A549 treated with Hydrocortisone at 1 μM for 4 hours (cell line): Measurements from ENCODE around the gene KANSL2. TPM values are rescaled to one million over a fixed set of nuclear protein-coding genes. Genes with fewer than 3 reads are reported as not detected.

ENCODE experiments used
- total RNA-seq: library from RNA; stranded (reverse); fragments of 200-300 nt; extraction: Qiagen RNA extraction; gene quantifications from 5 replicates; pipeline ENCODE4 v1.2.3, GENCODE V29; 2022

Gene KANSL2, protein sequence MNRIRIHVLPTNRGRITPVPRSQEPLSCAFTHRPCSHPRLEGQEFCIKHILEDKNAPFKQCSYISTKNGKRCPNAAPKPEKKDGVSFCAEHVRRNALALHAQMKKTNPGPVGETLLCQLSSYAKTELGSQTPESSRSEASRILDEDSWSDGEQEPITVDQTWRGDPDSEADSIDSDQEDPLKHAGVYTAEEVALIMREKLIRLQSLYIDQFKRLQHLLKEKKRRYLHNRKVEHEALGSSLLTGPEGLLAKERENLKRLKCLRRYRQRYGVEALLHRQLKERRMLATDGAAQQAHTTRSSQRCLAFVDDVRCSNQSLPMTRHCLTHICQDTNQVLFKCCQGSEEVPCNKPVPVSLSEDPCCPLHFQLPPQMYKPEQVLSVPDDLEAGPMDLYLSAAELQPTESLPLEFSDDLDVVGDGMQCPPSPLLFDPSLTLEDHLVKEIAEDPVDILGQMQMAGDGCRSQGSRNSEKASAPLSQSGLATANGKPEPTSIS
- total RNA-seq: 37.8 to 53.0 TPM (median 38.5 TPM) in 5 replicates

DNA sequence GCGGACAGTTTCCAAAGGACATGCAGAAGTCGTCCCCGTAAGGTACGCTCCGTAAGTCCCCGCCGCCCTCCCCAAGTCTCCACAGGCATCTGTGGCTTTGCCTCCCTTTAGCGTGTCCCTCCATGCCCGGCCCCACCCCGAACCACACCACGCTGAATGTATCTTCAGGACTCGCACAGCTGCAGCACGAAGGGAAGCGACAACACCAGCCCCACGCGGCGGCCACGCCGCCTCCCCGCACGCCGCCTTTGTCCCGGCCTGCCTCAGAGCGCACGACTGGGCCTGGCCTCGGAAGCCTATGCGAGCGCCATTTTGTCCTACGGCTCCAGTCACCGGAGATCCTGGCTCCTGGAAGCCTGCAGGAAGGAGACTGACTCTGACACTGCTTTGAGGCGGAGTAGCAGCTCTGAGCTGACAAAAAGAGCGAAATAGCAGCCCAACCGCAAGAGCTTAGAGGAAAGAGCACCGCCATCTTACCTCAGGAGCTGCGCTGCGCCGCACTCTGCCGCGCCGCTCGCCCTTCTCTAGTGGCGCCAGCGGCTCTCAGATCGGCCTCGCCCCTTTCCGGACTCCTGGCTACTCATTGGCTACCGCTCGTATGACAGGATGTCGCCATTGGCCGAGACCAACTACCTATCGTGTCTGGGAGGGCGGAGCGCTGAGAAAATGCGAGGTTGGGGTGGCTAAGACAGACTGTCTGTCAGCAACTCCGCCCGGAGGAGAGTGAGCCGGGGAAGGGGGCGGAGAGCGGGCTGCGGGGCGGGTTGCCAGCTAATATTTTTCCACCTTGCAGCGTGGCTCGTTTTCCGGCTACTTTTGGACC is at the start of gene KANSL2:
TSS of gene KANSL2 (minus strand) at position 529 of the 823 bp plus-strand sequence. CDS start 606 bp downstream, outside the sequence.

GRCh38 chr12:48716493-48717251 is 34.6 kb upstream of the KANSL2 start, which contains the start of gene CCNT1:
TSS of gene CCNT1 (minus strand) at chr12:48716707. CDS start at chr12:48716675, 32 bp downstream.

Other genes with a start within 250 kb of the KANSL2 start
- gene ANP32D, start 209.7 kb downstream of the KANSL2 start, total RNA-seq: not detected in 5 replicates
- gene C12orf54, start 199.7 kb downstream of the KANSL2 start, total RNA-seq: not detected in 5 replicates
- gene OR8S1, start 156.6 kb downstream of the KANSL2 start, total RNA-seq: not detected in 5 replicates
- gene LALBA, start 112.2 kb downstream of the KANSL2 start, total RNA-seq: not detected in 5 replicates
- 11.6 to 16.9 TPM (median 13.6 TPM) in 5 replicates for gene CCNT1, start 34.5 kb upstream of the KANSL2 start, total RNA-seq
- 9.9 to 14.6 TPM (median 12.8 TPM) in 5 replicates for gene ADCY6, start 106.9 kb upstream of the KANSL2 start, total RNA-seq
- gene CACNB3, start 136.3 kb upstream of the KANSL2 start, total RNA-seq: 31.1 to 39.6 TPM (median 34.9 TPM) in 5 replicates
- 74.2 to 96.4 TPM (median 76.2 TPM) in 5 replicates for gene DDX23, start 169.9 kb upstream of the KANSL2 start, total RNA-seq
- gene RND1, start 183.6 kb upstream of the KANSL2 start, total RNA-seq: 4.3 to 5.7 TPM (median 5.0 TPM) in 5 replicates
- gene FKBP11, start 243.3 kb upstream of the KANSL2 start, total RNA-seq: 45.1 to 61.0 TPM (median 59.0 TPM) in 5 replicates